HCT116 (cell line): ENCODE measurements around the gene OCEL1. TPM values are rescaled to one million over a fixed set of nuclear protein-coding genes. Genes with fewer than 3 reads are reported as not detected.

ENCODE experiments used
- ATAC-seq: fragments of 200-7000 bp; cut with Tn5 transposase; 2 replicates; pipeline ENCODE4 v1.9.1; 2020; ENCODE audit warnings: mild to moderate bottlenecking, moderate library complexity
- BruUV-seq: library from RNA; stranded (reverse); fragments of 400-500 nt; replicated peaks from 2 replicates; lab custom pipeline; 2021; lab: Mats Ljungman, UMichigan
- CTCF ChIA-PET: fragments of 300-600 bp; sonication (Branson Sonifier 250); formaldehyde crosslinking; loops from one replicate; lab custom pipeline; 2021; ENCODE audit warnings: antibody characterized with exemption; lab: Charles Lee
- POLR2A ChIA-PET: fragments of 300-600, 350-600 bp; sonication (Branson Sonifier 250); formaldehyde crosslinking; loops from one replicate; lab custom pipeline; 2021; ENCODE audit warnings: antibody characterized with exemption; lab: Charles Lee
- RAD21 ChIA-PET, 2 experiments: fragments of 300-600 bp; sonication (Branson Sonifier 250); formaldehyde crosslinking; loops; one replicate each; lab custom pipeline; 2023; ENCODE audit warnings: low total read pairs in 2 of 2; ENCODE audit not compliant: uncharacterized antibody in 2 of 2, unreplicated experiment in 2 of 2, low non-redundant PET in 1 of 2; lab: Charles Lee
- DNase-seq: peaks from one replicate; pipeline ENCODE4 v3.0.0-alpha.2; 2010; ENCODE audit warnings: low read depth, low spot score
- H2AFZ ChIP-seq: fragments of 200-600 bp; shearing (Covaris generic), sonication (generic); 2 replicates; pipeline ENCODE4 v1.6.1; 2017; ENCODE audit warnings: low read depth, mixed run types, mixed read lengths, antibody characterized with exemption, low read length; ENCODE audit not compliant: poor library complexity, severe bottlenecking
- H3K27ac ChIP-seq: 2 replicates; pipeline ENCODE4 v1.5.1; 2012; ENCODE audit warnings: low read depth, low read length
- H3K27me3 ChIP-seq: fragments of 200-600 bp; sonication (generic); 2 replicates; pipeline ENCODE4 v1.6.1; 2016; ENCODE audit warnings: mixed run types, low read length, mixed read lengths; ENCODE audit not compliant: insufficient read depth
- H3K36me3 ChIP-seq, 2 experiments: fragments of 200-500 bp in 1 of 2; fragments of 200-600 bp in 1 of 2; sonication (Bioruptor generic) in 1 of 2; sonication (generic) in 1 of 2; 2 replicates each; pipeline versions ENCODE4 v1.5.1 to v1.6.1; 2014 to 2016; ENCODE audit warnings: low read length in 2 of 2, inconsistent platforms in 1 of 2, mixed read lengths in 1 of 2, mixed run types in 1 of 2; ENCODE audit not compliant: insufficient read depth in 2 of 2, control insufficient read depth in 1 of 2
- H3K4me1 ChIP-seq, 2 experiments: fragments of 200-600 bp in 1 of 2; sonication (generic) in 1 of 2; 2 replicates each; pipeline versions ENCODE4 v1.5.1 to v1.6.1; 2012 to 2017; ENCODE audit warnings: low read length in 2 of 2, inconsistent platforms in 1 of 2, mild to moderate bottlenecking in 1 of 2, mixed read lengths in 1 of 2, mixed run types in 1 of 2, moderate library complexity in 1 of 2; ENCODE audit not compliant: insufficient read depth in 2 of 2, control insufficient read depth in 1 of 2
- H3K4me2 ChIP-seq: fragments of 200-600 bp; sonication (generic); 2 replicates; pipeline ENCODE4 v1.6.1; 2017; ENCODE audit warnings: mixed run types, low read length, mixed read lengths
- H3K4me3 ChIP-seq, 2 experiments: fragments of 200-600 bp in 1 of 2; sonication (generic) in 1 of 2; replicated peaks in 1 of 2; 2 replicates each; pipeline ENCODE4 v1.5.1; 2011 to 2016; ENCODE audit warnings: low read length in 2 of 2, control low read depth in 1 of 2, low read depth in 1 of 2, mild to moderate bottlenecking in 1 of 2, mixed read lengths in 1 of 2, mixed run types in 1 of 2
- H3K79me2 ChIP-seq: fragments of 200-600 bp; sonication (generic); 2 replicates; pipeline ENCODE4 v1.6.1; 2017; ENCODE audit warnings: mild to moderate bottlenecking, mixed run types, low read length, moderate library complexity, mixed read lengths; ENCODE audit not compliant: insufficient read depth
- H3K9ac ChIP-seq: fragments of 200-600 bp; sonication (generic); 2 replicates; pipeline ENCODE4 v1.6.1; 2016; ENCODE audit warnings: low read length, mixed read lengths
- H3K9me2 ChIP-seq: fragments of 200-600 bp; sonication (generic), shearing (Covaris generic); 2 replicates; pipeline ENCODE4 v1.6.1; 2017; ENCODE audit warnings: mixed run types, mild to moderate bottlenecking, moderate library complexity; ENCODE audit not compliant: insufficient read depth
- H3K9me3 ChIP-seq, 2 experiments: fragments of 200-500 bp in 1 of 2; fragments of 200-600 bp in 1 of 2; sonication (Bioruptor generic) in 1 of 2; sonication (generic) in 1 of 2; 2 replicates each; pipeline ENCODE4 v1.6.1; 2014 to 2017; ENCODE audit warnings: low read length in 2 of 2, mixed read lengths in 2 of 2, inconsistent platforms in 1 of 2, low read depth in 1 of 2, mild to moderate bottlenecking in 1 of 2, mixed run types in 1 of 2, moderate library complexity in 1 of 2; ENCODE audit not compliant: control insufficient read depth in 1 of 2, insufficient read depth in 1 of 2
- H4K20me1 ChIP-seq: fragments of 200-600 bp; sonication (generic), shearing (Covaris generic); 2 replicates; pipeline ENCODE4 v1.6.1; 2017; ENCODE audit warnings: mixed run types, mild to moderate bottlenecking, moderate library complexity; ENCODE audit not compliant: insufficient read depth
- ATF3 ChIP-seq: IDR thresholded peaks from 2 replicates; pipeline ENCODE4 v1.6.1; 2012
- CBX3 ChIP-seq: IDR thresholded peaks from 2 replicates; pipeline ENCODE4 v1.6.1; 2012; ENCODE audit warnings: low read depth
- CEBPB ChIP-seq: IDR thresholded peaks from 2 replicates; pipeline ENCODE4 v1.6.1; 2012; ENCODE audit warnings: low read depth
- EGR1 ChIP-seq: IDR thresholded peaks from 2 replicates; pipeline ENCODE4 v1.6.1; 2012; ENCODE audit warnings: low read depth
- JUND ChIP-seq: IDR thresholded peaks from 2 replicates; pipeline ENCODE4 v1.6.1; 2012
- POLR2A ChIP-seq: IDR thresholded peaks from 2 replicates; pipeline ENCODE4 v1.7.0; 2011; ENCODE audit warnings: borderline replicate concordance; ENCODE audit not compliant: insufficient read depth, insufficient read length; ENCODE audit errors: extremely low read depth
- REST ChIP-seq: IDR thresholded peaks from 2 replicates; pipeline ENCODE4 v1.6.1; 2012; ENCODE audit warnings: low read depth
- SIN3A ChIP-seq: IDR thresholded peaks from 2 replicates; pipeline ENCODE4 v1.6.1; 2012; ENCODE audit warnings: low read depth
- SP1 ChIP-seq: IDR thresholded peaks from 2 replicates; pipeline ENCODE4 v1.6.1; 2012; ENCODE audit warnings: low read depth
- ZBTB33 ChIP-seq: IDR thresholded peaks from 2 replicates; pipeline ENCODE4 v1.6.1; 2011; ENCODE audit warnings: mild to moderate bottlenecking, low read length, moderate library complexity; ENCODE audit not compliant: insufficient replicate concordance; ENCODE audit errors: extremely low read depth
- intact Hi-C: fragments of 100-400 bp; cut with micrococcal nuclease; formaldehyde crosslinking; loops from 2 replicates; pipeline ENCODE4 v1.10.0; 2022
- total RNA-seq: library from RNA; stranded (reverse); gene quantifications from one replicate; pipeline ENCODE4 v1.2.1, GENCODE V29; 2021; ENCODE audit not compliant: unreplicated experiment

OCEL1 gene
- total RNA-seq, 1 experiment from 2014 or later = 39.8 TPM

- no peak overlapping the region for H3K4me3 ChIP-seq
- H3K27ac ChIP-seq = no peak overlapping the region
- POLR2A ChIA-PET = no interaction called here
- peaks cover 7% of the 10 kb centered on the region; the same call in 1 of the 2 replicates for H3K79me2 ChIP-seq
- no peaks in the 10 kb centered on the region for H4K20me1 ChIP-seq
- BruUV-seq = no TSS peak
- no peaks in the 10 kb centered on the region for H3K9me2 ChIP-seq
- RAD21 ChIA-PET = no interaction called here
- no peak overlapping the region for H2AFZ ChIP-seq
- peaks cover 6 to 10% of the 10 kb centered on the region in 2 experiments; a peak in 2 of 4 replicates for H3K36me3 ChIP-seq
- H3K27me3 ChIP-seq = no peaks in the 10 kb centered on the region
- no peak for DNase-seq
- H3K4me1 ChIP-seq = peaks cover 15 to 36% of the 10 kb centered on the region in 2 experiments; a peak in 3 of 4 replicates
- no peak overlapping the region for H3K9ac ChIP-seq
- no peak for ATAC-seq
- intact Hi-C loops = no loop called here
- TF ChIP-seq JUND (no peak), POLR2A (no peak), EGR1 (no peak), SIN3A (no peak), ZBTB33 (no peak), REST (no peak), SP1 (no peak), ATF3 (no peak), CEBPB (no peak), CBX3 (no peak)
- H3K9me3 ChIP-seq = no peaks in the 10 kb centered on the region
- CTCF ChIA-PET = no interaction called here
- H3K4me2 ChIP-seq = no peak overlapping the region
Measured at GRCh38 chr19:17211547-17212446, 14.2 kb upstream of the OCEL1 start.
